HepG2 (cell line): ENCODE results near the gene PTPN14. TPM values are rescaled to one million over a fixed set of nuclear protein-coding genes. Genes with fewer than 3 reads are reported as not detected.

ENCODE experiments used
- ATM ChIP-seq: fragments of 450-650 bp; IDR thresholded peaks from 2 replicates; pipeline ENCODE4 v1.7.1; 2017; ENCODE audit warnings: mild to moderate bottlenecking, borderline replicate concordance
- BHLHE40 ChIP-seq: IDR thresholded peaks from 2 replicates; pipeline ENCODE4 v1.6.1; 2011; ENCODE audit warnings: low read length, improper control_type of control experiment
- BRF2 ChIP-seq: sonication (generic); formaldehyde crosslinking; IDR thresholded peaks from 2 replicates; pipeline ENCODE4 v1.8.1; 2022; ENCODE audit warnings: mild to moderate bottlenecking, missing genetic modification reagents
- CSRNP1 ChIP-seq: sonication (generic); formaldehyde crosslinking; IDR thresholded peaks from 2 replicates; pipeline ENCODE4 v1.8.1; 2023; ENCODE audit warnings: mild to moderate bottlenecking, missing genetic modification reagents
- CTCF ChIP-seq: sonication (generic); formaldehyde crosslinking; IDR thresholded peaks from 2 replicates; pipeline ENCODE4 v1.5.0; 2020; ENCODE audit warnings: mild to moderate bottlenecking, missing genetic modification reagents, moderate library complexity
- ELF3 ChIP-seq: IDR thresholded peaks from 2 replicates; pipeline ENCODE4 v1.6.1; 2016; ENCODE audit warnings: missing genetic modification reagents, missing compliant biosample characterization
- GPBP1L1 ChIP-seq: sonication (generic); formaldehyde crosslinking; IDR thresholded peaks from 2 replicates; pipeline ENCODE4 v1.5.0; 2020; ENCODE audit warnings: mild to moderate bottlenecking, missing genetic modification reagents
- HDAC6 ChIP-seq: fragments of 200-600 bp; sonication (generic); IDR thresholded peaks from 2 replicates; pipeline ENCODE4 v1.7.0; 2017; ENCODE audit warnings: mild to moderate bottlenecking, antibody characterized with exemption, low read length, low read depth
- HNRNPK ChIP-seq: fragments of 200-400 bp; formaldehyde crosslinking; IDR thresholded peaks from 2 replicates; pipeline ENCODE4 v1.6.1; 2018; ENCODE audit warnings: low read length, low read depth, moderate library complexity, mild to moderate bottlenecking; ENCODE audit not compliant: poor library complexity, severe bottlenecking
- HNRNPUL1 ChIP-seq: fragments of 200-400 bp; formaldehyde crosslinking; IDR thresholded peaks from 2 replicates; pipeline ENCODE4 v1.6.1; 2017; ENCODE audit warnings: low read depth, mild to moderate bottlenecking, low read length, moderate library complexity
- NFRKB ChIP-seq: fragments of 450-650 bp; IDR thresholded peaks from 2 replicates; pipeline ENCODE4 v1.6.1; 2017
- RBM39 ChIP-seq: fragments of 200-400 bp; formaldehyde crosslinking; IDR thresholded peaks from one replicate; pipeline ENCODE4 v1.6.1; 2018; ENCODE audit warnings: antibody characterized with exemption, mild to moderate bottlenecking, low read depth, low read length; ENCODE audit not compliant: poor library complexity, severe bottlenecking
- YY1 ChIP-seq: IDR thresholded peaks from 2 replicates; pipeline ENCODE4 v1.6.1; 2011; ENCODE audit warnings: low read length, low read depth, moderate library complexity, mild to moderate bottlenecking; ENCODE audit not compliant: insufficient read depth, insufficient replicate concordance
- ZMYM4 ChIP-seq: sonication (generic); formaldehyde crosslinking; IDR thresholded peaks from 2 replicates; pipeline ENCODE4 v1.8.1; 2023; ENCODE audit warnings: mild to moderate bottlenecking, missing genetic modification reagents
- ZNF607 ChIP-seq: sonication (generic); formaldehyde crosslinking; IDR thresholded peaks from 2 replicates; pipeline ENCODE4 v1.5.1; 2020; ENCODE audit warnings: missing genetic modification reagents, mild to moderate bottlenecking, borderline replicate concordance
- ZNF709 ChIP-seq: sonication (generic); formaldehyde crosslinking; IDR thresholded peaks from 2 replicates; pipeline ENCODE4 v1.5.0; 2020; ENCODE audit warnings: mild to moderate bottlenecking, missing genetic modification reagents
- ZNF766 ChIP-seq: sonication (generic); formaldehyde crosslinking; IDR thresholded peaks from 2 replicates; pipeline ENCODE4 v1.5.0; 2020; ENCODE audit warnings: missing genetic modification reagents, borderline replicate concordance
- ZNF773 ChIP-seq: sonication (generic); formaldehyde crosslinking; IDR thresholded peaks from 2 replicates; pipeline ENCODE4 v1.4.0; 2020; ENCODE audit warnings: missing genetic modification reagents, borderline replicate concordance
- ZNF777 ChIP-seq: sonication (generic); formaldehyde crosslinking; IDR thresholded peaks from 2 replicates; pipeline ENCODE4 v1.4.0; 2020; ENCODE audit warnings: missing genetic modification reagents
- polyA plus RNA-seq, 8 experiments: library from polyadenylated mRNA; depleted of rRNA in 3 of 8; stranded (reverse) in 7 of 8; unstranded in 1 of 8; fragments of >200 nt; fragmentation: Illumina TruSeq in 4 of 8; extraction: Trizol in 4 of 8; gene quantifications; 2 replicates each; pipeline versions ENCODE4 v1.2.1 to v1.2.3, GENCODE V29; 2011 to 2016; ENCODE audit warnings: low read depth in 4 of 8, missing spikeins in 1 of 8, mixed read lengths in 1 of 8; ENCODE audit not compliant: insufficient read depth in 1 of 8
- total RNA-seq, 5 experiments: library from RNA; depleted of rRNA; stranded (reverse); fragments of >200 nt; fragmentation: Illumina TruSeq; extraction: Trizol; gene quantifications; 2 replicates each; pipeline ENCODE4 v1.2.3, GENCODE V29; 2016; ENCODE audit warnings: low read depth in 1 of 5
- TF ChIP-seq, protein P1 (sequence below): IDR thresholded peaks from 2 replicates; pipeline ENCODE4 v1.6.1; 2018; ENCODE audit warnings: missing genetic modification reagents, mild to moderate bottlenecking, missing compliant biosample characterization

The PTPN14 gene
- total and polyA plus RNA-seq, 2 of the 13 experiments (the other 11 are each of a cell fraction or from before 2014, with no cell fraction given), result 3.9 to 4.7 TPM

- TF ChIP-seq CSRNP1 (CRISPR knock-in tag) (0 out of 2 replicates have a peak, but pooled peaks have one; percentile 48), HNRNPK (no peak), CTCF (peak; percentile 48), YY1 (peak; percentile 70), HNRNPUL1 (no peak), BHLHE40 (peak; percentile 6; the same call in 1 of the 2 replicates), ZNF766 (CRISPR knock-in tag) (no peak), ZNF777 (CRISPR knock-in tag) (peak; percentile 39; the same call in 1 of the 2 replicates), ELF3 (0 out of 2 replicates have a peak, but pooled peaks have one; percentile 31), ATM (no peak), ZNF709 (CRISPR knock-in tag) (0 out of 2 replicates have a peak, but pooled peaks have one; percentile 40), GPBP1L1 (CRISPR knock-in tag) (no peak), RBM39 (peak; percentile 56), BRF2 (CRISPR knock-in tag) (0 out of 2 replicates have a peak, but pooled peaks have one; percentile 26), ZNF773 (CRISPR knock-in tag) (no peak), HDAC6 (no peak), ZNF607 (CRISPR knock-in tag) (0 out of 2 replicates have a peak, but pooled peaks have one; percentile 13), NFRKB (no peak), ZMYM4 (0 out of 2 replicates have a peak, but pooled peaks have one; percentile 3)
- TF ChIP-seq, protein P1, sequence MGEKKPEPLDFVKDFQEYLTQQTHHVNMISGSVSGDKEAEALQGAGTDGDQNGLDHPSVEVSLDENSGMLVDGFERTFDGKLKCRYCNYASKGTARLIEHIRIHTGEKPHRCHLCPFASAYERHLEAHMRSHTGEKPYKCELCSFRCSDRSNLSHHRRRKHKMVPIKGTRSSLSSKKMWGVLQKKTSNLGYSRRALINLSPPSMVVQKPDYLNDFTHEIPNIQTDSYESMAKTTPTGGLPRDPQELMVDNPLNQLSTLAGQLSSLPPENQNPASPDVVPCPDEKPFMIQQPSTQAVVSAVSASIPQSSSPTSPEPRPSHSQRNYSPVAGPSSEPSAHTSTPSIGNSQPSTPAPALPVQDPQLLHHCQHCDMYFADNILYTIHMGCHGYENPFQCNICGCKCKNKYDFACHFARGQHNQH (CRISPR knock-in tag), result no peak
Observed at GRCh38 chr1:214551436-214552173, at the start of gene PTPN14 (continued).
